Stimulated activated naive CD8-positive, alpha-beta T cell treated with anti-CD3 and anti-CD28 coated beads, Interleukin-15, Interleukin-2, amounts not matched to agents 100 U/mL and 50 U/mL, for 24 hours (primary cell): ENCODE results near the gene DDX24.
A peak's percentile ranks its signal among the peaks of the same experiment; 100 is the strongest.

ENCODE experiments used
- ATAC-seq: fragments of 150-1000 bp; cut with Tn5 transposase; one replicate; pipeline ENCODE4 v1.10.0; 2021
- DNase-seq: peaks from one replicate; pipeline ENCODE4 v3.0.0; 2021

Gene DDX24

DNA sequence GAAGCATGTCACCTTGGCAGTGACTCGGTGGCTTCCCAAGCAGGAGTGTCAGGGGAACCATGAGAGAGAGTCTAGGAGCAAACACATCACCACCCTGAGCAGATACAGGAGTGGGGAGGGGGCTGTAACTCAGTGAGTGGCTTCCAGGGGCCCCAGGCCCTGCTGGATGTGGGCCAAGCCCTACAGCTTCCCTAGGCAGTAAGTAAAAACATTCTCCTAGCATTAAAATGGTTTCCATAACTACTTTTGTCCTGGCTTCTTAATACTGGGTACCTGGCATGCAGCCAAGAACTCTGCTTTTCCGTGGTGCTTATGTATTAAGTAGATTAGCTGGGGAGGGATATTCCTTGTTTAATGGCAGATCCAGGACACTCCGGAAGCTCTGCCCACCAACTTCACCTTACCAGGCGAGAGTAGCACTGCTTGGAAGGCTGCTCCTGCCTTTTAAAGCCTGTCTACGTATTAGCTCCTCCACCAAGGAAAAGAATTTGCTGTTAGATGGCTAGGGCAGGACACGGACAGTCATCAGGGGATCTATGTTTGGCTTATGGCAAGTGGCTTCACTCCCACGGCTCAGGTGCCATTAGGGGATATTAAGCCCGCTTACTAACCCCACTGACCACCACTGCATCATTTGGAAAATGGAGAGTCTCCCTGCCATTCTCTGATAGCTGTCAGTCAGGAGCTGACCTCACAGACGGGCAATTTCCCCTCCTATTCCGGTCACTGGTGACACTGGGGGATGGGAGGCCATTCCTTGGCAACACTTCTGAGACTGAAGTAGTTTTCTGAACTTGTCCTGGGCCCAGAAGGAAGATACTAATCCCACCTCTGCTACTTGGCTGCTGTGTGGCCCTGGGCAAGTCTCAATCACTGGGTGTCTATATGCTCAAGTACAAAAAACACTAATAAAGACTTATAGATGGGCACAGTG, 32.0 kb downstream of the DDX24 start:
- DNase-seq (peak; percentile 1), ATAC-seq (no peak)

DNA sequence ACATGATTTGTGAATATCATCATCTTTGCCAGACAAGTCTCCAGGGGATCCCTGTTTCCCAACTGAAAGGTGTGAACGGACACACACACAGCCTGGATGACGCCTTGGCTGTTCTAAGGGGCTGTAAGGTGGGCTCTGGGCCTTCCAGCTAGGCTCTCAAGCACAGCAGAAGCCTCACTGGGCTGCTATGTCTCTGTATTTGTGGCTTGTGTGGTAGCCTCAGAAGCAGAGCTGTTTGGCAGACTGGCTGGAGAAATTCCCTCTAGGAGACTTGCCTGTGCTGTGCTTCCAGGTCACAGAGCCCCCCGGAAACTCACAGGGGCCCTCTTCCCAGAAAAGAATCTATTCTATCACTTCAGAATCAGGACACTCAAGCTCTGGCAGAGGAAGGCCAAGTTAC, 33.4 kb downstream of the DDX24 start:
- no peak for ATAC-seq
- no peak for DNase-seq

DNA sequence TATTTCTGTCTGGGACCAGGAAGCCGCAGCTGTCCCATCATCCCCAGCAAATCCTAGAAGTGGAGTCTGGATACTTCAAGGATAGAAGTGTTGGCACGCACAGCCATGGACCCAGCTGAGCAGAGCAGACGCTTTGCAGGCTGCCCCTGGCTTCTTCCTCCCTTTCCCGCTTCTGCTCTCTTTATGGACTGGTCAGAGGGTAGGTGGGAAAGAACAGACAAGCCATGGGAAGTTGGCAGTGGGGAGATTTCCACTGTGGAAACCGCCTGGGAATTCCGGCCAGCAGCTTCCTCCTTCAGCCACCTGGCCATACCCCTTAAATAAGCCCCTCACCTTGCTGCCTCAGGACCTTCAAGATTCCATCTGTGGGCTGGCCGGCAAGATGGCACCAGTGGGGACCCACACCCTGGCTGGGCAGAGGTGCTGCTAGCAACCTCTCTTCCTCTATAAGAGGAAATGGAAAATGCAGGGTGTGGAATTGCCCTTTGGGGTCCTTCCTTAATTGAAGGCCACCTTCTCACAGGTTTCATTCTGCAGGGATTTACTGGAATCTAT, 34.2 kb downstream of the DDX24 start:
- DNase-seq (no peak), ATAC-seq (no peak)

DNA sequence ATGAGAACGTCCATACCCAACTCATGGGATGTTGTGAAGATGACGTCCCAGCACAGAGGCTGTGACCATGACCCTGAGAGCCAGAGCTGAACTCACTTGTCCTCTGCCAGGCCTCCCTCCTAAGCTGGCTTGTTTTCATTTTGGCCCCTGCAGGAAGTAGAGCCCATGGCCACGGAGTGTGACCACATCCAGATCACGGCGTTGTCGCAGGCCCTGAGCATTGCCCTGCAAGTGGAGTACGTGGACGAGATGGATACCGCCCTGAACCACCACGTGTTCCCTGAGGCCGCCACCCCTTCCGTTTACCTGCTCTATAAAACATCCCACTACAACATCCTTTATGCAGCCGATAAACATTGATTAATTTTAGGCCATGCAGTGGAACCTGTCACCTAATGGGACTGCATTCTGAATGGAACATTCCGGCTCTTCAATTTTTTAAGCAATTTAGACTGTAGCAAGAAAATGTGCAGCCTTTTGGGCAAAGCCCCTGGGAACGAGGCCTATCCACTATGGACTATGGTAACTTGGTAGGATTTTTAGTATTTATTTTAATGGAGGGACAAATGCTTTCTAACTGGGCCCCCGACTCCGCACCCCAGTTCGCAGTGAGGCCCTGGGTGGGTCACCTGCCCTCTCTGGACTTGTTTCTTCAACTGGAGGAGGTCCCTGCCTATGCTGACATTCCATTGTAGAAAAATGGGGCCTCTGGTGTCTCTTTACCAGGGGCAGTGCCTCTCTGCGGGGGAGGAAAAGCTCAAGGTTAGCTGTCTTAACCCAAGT, 35.2 kb downstream of the DDX24 start:
- DNase-seq (no peak), ATAC-seq (no peak)

DNA sequence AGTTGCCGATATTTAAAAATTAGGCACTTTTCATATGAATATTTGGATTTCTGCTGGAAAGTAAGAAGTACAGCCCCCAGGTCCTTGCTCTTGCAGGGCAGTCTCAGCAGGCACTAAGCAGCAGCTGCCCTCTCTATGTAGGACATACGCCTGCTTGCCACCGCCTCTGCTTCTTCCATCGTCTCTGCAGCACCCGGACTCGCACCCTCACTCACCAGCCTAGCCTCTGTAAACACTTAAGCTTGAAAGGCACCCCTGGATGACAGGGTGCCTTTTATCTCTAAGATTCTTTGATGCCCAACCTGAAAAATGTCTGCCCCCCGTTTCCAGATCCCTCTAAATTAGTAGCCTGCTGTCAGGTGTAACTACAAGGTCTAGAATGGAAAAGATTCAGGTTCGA, 35.9 kb downstream of the DDX24 start:
- no peak for ATAC-seq
- no peak for DNase-seq

DNA sequence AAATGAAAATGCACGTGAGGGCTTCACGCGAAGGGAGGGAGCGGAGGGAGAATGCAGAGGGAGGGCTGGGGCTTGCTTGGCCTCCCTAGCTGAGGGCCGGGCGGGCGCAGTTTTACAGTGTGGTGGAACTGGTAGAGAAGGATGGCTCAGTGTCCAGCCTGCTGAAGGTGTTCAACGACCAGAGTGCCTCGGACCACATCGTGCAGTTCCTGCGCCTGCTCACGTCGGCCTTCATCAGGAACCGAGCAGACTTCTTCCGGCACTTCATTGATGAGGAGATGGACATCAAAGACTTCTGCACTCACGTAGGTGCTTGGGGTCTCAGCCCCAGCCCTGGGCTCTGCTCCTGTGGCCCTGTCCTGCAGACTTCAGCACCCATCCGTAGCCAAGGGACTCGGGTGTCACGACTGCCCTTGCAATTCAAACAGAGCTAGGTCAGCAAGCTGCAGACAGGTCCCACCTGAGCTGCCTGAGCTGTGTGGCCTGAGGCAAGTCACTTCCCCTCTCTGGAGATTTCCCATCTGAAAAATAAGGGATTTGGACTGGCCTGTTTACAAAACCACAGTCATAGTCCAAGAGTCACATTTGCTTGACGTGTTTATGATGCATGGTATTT, 36.4 kb downstream of the DDX24 start:
- ATAC-seq (no peak), DNase-seq (no peak)

DNA sequence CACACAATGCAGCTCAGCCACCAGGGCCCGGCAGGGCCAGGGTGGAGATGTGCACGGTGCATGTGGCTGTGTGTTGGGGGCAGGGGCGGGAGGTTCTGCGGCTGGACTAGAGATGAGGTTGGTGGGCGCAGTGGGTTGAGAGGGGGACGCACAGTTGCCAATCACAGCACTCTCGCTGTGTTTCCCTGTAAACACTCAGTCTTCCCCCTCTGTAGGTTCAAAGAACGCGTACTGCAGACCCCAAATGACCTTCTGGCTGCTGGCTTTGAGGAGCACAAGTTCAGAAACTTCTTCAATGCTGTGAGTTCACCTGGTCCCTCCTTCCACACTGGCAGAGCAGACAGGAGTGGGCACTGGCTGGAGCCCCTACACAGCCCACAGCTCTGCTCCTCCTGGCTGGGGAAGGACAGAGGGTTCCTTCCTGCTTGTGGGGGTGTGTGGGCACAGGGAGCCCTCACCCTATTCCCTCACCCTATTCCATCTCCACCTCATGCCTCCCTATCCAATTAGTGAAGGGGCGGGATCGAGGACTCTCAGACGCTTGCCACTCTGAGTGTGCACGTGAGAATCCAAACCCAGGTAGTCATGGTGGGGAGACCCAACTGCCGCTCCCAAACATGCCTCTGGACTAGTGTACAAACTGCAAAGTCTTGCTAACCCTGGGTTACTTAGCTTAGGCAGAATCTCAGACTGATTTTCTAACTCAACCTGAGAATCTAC, 37.1 kb downstream of the DDX24 start:
- no peak for DNase-seq
- no peak for ATAC-seq

DNA sequence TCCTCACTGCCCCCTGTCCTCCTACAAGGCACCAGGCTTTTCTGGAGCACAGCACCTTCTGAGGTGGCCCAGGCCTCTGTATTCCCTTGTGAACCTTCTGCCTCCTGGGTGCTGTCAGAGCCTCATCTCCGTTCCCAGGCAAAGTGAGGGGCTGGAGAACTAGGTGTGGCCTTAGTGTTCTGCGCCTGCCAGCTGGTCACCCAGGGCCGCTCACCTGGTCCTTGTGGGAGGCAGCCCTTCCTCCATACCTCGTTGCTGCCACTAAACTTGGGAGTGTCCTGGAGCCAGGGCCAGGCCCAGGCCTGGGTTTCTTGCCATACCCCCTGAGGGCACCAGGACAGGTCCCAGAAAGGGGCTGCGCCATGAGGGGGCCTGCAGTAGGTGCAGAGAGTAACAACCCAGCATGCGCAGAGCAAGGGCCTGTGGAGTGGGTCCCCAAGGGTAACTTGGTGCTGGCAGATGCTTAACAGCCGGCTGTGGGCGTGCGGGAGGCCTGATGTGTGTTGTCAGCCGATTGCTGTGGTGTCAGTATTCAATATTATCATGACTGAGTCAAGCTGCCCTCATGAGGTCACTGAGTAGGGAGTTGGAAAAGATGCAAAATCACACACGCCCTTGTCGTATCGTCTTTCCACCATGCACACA, 37.8 kb downstream of the DDX24 start:
- ATAC-seq: no peak
- no peak for DNase-seq

DNA sequence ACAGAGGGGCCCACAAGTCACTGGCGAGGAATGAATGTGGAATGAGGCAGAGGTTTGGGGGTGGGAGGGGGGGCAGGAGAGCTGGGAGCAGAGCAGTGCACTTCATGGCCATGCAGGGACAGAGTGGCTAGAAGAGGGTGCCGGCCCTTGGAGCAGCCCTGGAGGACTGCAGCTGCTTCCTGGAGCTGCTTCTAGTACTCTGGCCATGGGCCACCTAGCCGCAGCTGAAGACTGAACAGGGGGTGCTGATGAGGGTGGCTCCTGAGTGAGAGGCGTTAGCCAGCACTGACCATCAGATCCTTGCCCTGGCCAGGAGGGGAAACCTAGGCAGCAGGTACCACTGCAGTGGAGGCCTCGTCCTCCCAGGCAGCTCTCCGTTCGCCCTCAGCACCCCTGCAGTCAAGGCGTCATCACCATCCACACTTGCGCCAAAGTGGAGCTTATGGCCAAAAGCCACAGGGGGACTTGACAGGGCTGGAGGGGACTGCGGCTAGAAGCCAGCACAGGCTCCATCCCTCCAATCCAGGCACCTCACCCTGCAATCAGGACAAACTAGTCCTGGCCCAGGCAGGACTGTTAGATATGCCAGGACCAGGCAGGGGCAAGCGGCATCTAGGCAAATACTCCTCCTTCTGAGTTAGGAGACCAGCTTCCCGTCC, 38.4 kb downstream of the DDX24 start:
- DNase-seq (no peak), ATAC-seq (no peak)

DNA sequence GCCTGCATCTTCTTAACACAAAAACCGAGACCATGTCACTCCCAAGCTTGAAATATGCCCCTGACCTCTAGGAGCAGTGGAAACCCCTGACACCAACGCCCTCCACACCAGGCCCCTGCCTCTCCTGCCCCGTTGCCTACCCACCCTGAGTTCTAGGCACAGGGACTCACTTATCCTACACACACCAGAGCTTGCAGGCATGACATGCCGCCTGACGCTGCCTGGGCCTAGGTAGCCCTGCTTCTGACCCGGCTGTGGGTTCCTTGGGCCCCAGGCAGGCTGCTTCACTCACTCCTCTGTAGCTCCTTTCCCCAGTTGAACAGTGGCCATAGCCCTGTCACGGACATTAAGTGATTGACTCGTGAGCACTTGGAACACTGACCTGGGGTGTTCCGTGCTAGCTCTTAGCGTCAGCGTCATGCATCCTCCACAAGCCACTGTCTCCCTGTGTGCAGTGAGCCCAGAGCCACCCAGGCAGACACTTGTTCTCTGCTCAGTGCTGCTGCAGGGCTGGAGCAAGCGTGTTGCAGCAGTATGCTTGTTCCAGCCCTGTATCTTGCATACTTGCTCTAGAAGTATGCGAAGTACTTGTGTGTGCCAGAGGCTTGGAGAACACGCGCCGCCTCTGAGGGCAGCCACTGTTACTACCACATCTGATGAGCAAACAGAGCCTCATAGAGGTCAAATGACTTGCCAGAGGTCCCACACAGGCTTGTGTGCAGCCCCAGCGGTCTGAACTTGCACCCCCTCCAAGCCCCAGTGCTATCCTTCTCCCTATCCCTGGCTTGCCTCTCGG, 39.3 kb downstream of the DDX24 start:
- DNase-seq (no peak), ATAC-seq (no peak)

DNA sequence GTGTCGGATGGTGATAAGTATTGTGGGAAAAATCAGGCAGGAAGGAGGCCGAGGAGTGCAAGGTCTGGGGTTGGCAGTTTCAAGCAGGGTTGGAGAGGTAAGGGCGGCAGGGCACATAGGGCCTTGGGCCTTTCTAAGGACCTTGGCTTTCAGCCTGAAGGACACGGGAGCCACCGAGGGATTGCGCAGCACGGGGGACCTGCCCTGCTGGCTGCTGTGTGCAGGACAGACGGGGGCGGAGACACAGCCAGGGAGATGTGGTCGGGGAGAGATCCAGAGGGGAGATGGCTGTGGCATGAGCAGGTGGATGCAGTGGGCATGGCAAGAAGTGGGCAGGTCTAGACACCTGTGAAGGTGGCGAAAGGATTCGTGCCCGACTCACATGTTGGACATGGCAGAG, 40.2 kb downstream of the DDX24 start:
- ATAC-seq (no peak), DNase-seq (no peak)

DNA sequence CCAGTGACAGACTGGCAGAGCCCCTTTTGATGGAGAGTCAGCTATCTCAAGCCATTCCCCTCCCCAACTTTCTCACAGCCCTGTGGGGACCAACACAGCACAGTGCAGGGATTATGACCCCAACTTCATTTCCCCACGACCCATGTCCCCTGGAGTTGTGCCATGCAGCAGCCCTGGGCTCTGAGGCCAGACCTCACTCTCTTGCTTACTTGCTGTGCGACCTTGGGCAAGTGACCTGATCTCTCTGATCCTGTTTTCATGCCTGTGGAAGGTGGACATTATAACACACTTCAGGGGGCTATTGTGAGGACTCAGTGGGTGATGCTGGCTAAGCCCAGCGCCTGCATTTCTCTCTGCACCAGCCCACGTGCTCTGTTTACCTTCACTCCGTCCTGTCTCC, 40.8 kb downstream of the DDX24 start:
- DNase-seq: no peak
- ATAC-seq: no peak

DNA sequence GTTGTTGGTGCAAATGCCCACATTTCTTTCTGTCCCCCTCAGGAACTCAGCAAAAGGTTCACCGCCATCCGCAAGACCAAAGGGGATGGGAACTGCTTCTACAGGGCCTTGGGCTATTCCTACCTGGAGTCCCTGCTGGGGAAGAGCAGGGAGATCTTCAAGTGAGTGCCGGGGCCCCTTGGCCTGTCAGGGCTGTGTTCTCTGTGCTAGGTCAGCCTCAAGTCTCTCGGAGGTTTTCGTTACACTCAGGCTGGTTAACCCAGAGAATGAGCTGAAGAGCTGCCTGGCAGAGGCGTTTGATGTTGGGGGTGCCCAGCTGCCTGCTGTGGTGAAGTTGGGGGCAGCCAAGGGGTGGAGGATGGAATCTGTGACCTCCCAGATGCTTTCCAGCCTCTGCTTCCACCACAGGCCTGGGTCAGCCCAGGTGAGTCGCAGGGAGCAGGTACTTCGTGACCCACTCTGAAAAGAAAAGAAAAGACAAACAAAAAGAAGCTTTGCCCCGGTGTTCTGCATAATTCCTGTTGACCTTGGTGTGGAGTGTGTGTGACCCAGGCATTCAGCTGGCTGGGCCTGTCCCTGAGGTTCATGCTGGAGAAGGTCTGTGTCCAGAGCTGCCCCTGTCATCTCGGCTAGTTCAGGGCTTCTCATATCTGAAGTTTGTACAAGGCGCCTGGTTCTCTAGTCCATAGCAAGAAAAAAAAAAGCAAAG, 41.9 kb downstream of the DDX24 start:
- ATAC-seq: no peak
- DNase-seq: no peak

DNA sequence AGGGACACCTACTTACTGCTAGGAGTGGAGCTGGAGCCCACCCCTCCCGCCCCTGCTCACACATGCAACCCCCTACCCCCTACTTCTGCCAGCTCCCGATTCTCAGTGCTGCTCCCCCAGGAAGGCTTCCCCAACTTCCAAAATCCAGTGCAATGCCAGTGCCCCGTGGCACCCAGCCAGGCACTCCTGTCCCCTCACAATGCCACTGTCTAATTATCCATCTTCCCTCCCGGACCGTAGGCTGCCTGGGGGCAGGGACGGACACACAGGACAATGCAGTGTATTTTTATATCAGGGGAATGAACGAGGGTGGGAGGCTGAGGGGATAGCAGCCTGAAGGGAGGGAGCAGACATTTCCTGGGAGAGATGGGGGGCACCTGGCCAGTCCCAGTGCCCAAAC, 42.5 kb downstream of the DDX24 start:
- ATAC-seq: no peak
- DNase-seq: no peak

DNA sequence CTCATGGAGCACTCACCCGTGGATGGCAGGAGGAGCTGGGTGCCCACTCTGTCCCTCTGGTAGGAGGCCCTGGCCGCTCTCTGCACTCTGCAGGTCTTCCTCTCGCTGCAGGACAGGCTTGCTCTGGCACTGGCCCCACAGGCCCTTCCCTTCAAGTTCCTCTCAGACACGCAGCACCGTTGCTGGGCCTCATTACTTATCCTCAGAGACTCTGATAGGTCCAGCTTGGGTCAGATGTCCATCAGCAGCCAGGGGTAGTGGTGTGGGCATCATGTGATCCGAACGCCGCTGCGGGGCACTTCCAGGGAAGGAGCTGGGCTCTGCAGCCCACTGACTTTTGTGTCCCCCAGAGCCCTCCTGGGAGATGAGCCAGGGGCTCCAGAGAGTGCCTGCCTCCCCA, 43.0 kb downstream of the DDX24 start:
- ATAC-seq (no peak), DNase-seq (no peak)

DNA sequence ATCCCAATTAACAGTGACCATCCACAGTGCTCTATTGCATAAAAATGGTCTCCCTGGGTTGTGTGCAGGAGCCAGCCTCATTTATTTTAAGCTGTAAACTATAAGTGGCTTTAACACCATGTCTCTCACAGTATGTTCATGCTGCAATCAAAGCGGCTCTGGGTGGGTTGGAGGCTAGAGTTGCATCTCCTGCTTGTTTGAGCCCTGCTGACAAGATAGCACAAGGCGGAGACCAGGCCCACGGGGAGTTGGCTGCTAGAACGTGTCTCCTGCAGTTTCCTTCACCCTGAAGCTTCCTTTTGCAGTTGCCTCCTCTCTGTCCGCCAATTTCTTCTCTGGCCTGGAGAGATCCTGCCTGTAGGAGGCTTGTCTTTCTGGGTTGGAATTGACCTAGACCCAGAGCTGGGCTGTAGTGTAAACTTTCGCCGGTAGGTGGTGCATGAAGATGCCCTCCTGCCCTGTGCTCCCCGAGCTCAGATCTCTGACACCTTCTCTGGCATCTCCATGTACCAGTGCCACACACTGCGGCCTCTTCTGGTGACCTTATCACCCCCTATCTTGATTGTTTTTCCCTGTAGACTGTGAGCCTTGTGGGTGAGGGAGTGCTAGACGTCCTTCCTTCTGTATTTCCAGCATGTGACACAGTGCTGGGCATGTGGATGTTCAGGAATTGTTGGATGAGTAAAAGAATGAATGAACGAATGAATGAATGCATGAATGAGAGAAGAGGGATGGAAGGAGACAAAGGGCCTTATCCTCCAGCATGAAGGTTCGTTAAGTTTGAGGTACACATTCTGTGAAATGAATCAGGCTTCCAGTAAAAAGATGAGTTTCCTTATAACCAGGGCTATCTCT, 44.5 kb downstream of the DDX24 start:
- ATAC-seq (peak; percentile 96), DNase-seq (peak; percentile 82)

DNA sequence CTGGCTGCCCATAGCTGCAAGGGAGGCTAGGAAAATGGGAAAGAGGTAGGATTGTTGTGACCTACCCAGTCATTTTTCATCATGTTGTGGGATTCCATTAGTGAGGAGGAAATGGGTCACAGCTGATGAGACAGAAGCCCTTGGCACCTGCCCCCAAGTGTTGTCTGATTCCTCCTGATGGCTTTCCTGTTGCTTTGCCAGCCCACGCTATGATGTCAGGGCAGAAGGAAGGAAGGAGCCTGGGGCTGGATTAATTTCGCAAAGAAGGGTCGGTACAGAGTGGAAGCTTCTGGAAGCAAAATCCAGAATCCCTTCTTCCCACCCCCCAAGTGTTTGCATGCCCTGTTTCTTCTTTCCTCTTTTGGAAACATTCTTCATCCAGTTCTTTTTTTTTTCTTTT, 46.1 kb downstream of the DDX24 start:
- ATAC-seq: no peak
- DNase-seq: no peak

DNA sequence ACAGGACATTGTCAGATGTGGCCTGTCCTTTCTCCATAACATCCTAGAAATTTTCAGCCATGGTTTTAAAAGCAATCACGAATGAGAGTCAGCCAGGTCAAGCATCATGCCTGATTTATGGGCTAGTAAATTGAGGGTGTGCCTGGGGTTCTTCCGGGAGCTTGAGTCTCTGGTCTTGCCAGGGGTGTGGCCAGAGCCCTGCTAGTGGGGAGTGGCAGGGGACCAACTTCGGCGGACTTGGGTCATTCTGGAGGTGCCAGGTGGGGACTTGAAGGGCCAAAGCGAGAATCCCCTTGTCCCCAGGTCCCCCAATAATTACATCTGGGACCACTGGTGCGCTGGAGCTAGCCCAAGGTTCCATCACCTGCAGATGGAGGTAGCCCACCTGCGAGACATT, 49.1 kb downstream of the DDX24 start:
- no peak for ATAC-seq

More for the DNA sequence above, 49.1 kb downstream of the DDX24 start:
- no peak for DNase-seq
